GM18868 (cell line): ENCODE results near the gene NAXE.
"Not testable (repeated sequence)": the region's sequence is repeated elsewhere in the genome, so short reads cannot be mapped to it uniquely, and the experiment has no call there.

ENCODE experiments used
- ATAC-seq: cut with Tn5 transposase; IDR thresholded peaks from one replicate; pipeline ENCODE4 v1.9.1; 2021; ENCODE audit warnings: mild to moderate bottlenecking, moderate library complexity; ENCODE audit not compliant: unreplicated experiment

Gene NAXE

GRCh38 chr1:156566436-156566835, 25.1 kb upstream of the NAXE start:
- no peak for ATAC-seq

- ATAC-seq, result no peak
These were observed 20.2 kb upstream of the NAXE start for GRCh38 chr1:156571261-156571852.

- peak; percentile 67 for ATAC-seq
These were observed 19.5 kb upstream of the NAXE start, which contains the start of gene IQGAP3 for GRCh38 chr1:156571919-156572662. IQGAP3 (minus strand) TSS chr1:156572565; CDS start chr1:156572529, 36 bp downstream.

- no peak for ATAC-seq
These were observed 18.9 kb upstream of the NAXE start for GRCh38 chr1:156572663-156573018.

GRCh38 chr1:156574039-156574633, 17.4 kb upstream of the NAXE start:
- ATAC-seq, result no peak

- ATAC-seq, result no peak
These were observed 14.0 kb upstream of the NAXE start for GRCh38 chr1:156577550-156577949.

- ATAC-seq, result no peak
These were observed 13.5 kb upstream of the NAXE start for GRCh38 chr1:156578055-156578454.

- ATAC-seq, result no peak
These were observed 12.1 kb upstream of the NAXE start, which contains the start of gene TTC24 for GRCh38 chr1:156579472-156579871. TTC24 (plus strand) TSS chr1:156579723; CDS start chr1:156581365, 1,642 bp downstream.

- no peak for ATAC-seq
These were observed 9.8 kb upstream of the NAXE start for GRCh38 chr1:156581661-156582387.

- ATAC-seq, result no peak
These were observed 9.1 kb upstream of the NAXE start for GRCh38 chr1:156582388-156583017.

- no peak for ATAC-seq
These were observed 7.6 kb upstream of the NAXE start for GRCh38 chr1:156583821-156584622.

- no peak for ATAC-seq
These were observed 6.8 kb upstream of the NAXE start for GRCh38 chr1:156584813-156585212.

- no peak for ATAC-seq
These were observed 5.3 kb upstream of the NAXE start for GRCh38 chr1:156586323-156586722.

GRCh38 chr1:156586892-156587477, 4.6 kb upstream of the NAXE start:
- no peak for ATAC-seq

- not testable (repeated sequence) for ATAC-seq
These were observed 3.6 kb upstream of the NAXE start for GRCh38 chr1:156587927-156588326.

- no peak for ATAC-seq
These were observed 2.0 kb upstream of the NAXE start for GRCh38 chr1:156589546-156589945.

GRCh38 chr1:156590326-156591180, 1.0 kb upstream of the NAXE start:
- no peak for ATAC-seq

GRCh38 chr1:156591181-156591431, 470 bp upstream of the NAXE start:
- ATAC-seq, result no peak
